Endothelial cell of umbilical vein (primary cell): ENCODE measurements around the gene FILIP1L. TPM values are rescaled to one million over a fixed set of nuclear protein-coding genes. Genes with fewer than 3 reads are reported as not detected.

Experiments
- BruUV-seq: library from RNA; stranded (reverse); fragments of 400-500 nt; replicated peaks from 2 replicates; lab custom pipeline; 2021; lab: Mats Ljungman, UMichigan
- CTCF ChIA-PET: fragments of 300-600, 350-600 bp; sonication (Branson Sonifier 250); formaldehyde crosslinking; loops from one replicate; lab custom pipeline; 2021; ENCODE audit warnings: antibody characterized with exemption, inconsistent platforms; lab: Charles Lee
- POLR2A ChIA-PET: fragments of 300-600, 350-600 bp; sonication (Branson Sonifier 250); formaldehyde crosslinking; loops from one replicate; lab custom pipeline; 2021; ENCODE audit warnings: antibody characterized with exemption, inconsistent platforms; lab: Charles Lee
- DNase-seq: peaks from one replicate; pipeline ENCODE4 v3.0.0-alpha.2; 2011; ENCODE audit warnings: low read depth, low spot score
- FAIRE-seq: peaks from 2 replicates; lab custom pipeline; 2011; peaks lifted over from hg19 to GRCh38; lab: Jason Lieb, UNC
- H2AFZ ChIP-seq: 2 replicates; pipeline ENCODE4 v1.6.0; 2012; ENCODE audit warnings: low read depth, low read length, control low read depth, inconsistent platforms
- H3K27ac ChIP-seq: 2 replicates; pipeline ENCODE4 v1.5.1; 2011; ENCODE audit warnings: low read depth, mild to moderate bottlenecking, control low read depth, low read length, moderate library complexity; ENCODE audit not compliant: insufficient read depth
- H3K27me3 ChIP-seq, 2 experiments: 2 replicates each; pipeline versions ENCODE4 v1.6.0 to v1.6.1; 2011; ENCODE audit warnings: low read length in 2 of 2, mixed read lengths in 1 of 2; ENCODE audit not compliant: control insufficient read depth in 2 of 2, insufficient read depth in 2 of 2
- H3K36me3 ChIP-seq, 2 experiments: 2 replicates in 1 of 2; 3 replicates in 1 of 2; pipeline ENCODE4 v1.5.1; 2011; ENCODE audit warnings: low read length in 2 of 2, mild to moderate bottlenecking in 1 of 2, moderate library complexity in 1 of 2; ENCODE audit not compliant: control insufficient read depth in 2 of 2, insufficient read depth in 2 of 2; ENCODE audit errors: extremely low read depth in 1 of 2
- H3K4me1 ChIP-seq: 3 replicates; pipeline ENCODE4 v1.5.1; 2011; ENCODE audit warnings: mild to moderate bottlenecking, low read length; ENCODE audit not compliant: control insufficient read depth, insufficient read depth; ENCODE audit errors: extremely low read depth
- H3K4me2 ChIP-seq: 2 replicates; pipeline ENCODE4 v1.6.1; 2011; ENCODE audit warnings: low read length, control low read depth, mixed read lengths; ENCODE audit not compliant: insufficient read depth
- H3K4me3 ChIP-seq, 3 experiments: fragments of 200-600 bp in 1 of 3; sonication (generic), shearing (Covaris generic) in 1 of 3; replicated peaks in 1 of 3; 2 replicates each; pipeline ENCODE4 v1.5.1; 2011 to 2016; ENCODE audit warnings: control low read depth in 3 of 3, low read length in 3 of 3, mild to moderate bottlenecking in 2 of 3, inconsistent platforms in 1 of 3, low read depth in 1 of 3, moderate library complexity in 1 of 3; ENCODE audit not compliant: insufficient read depth in 1 of 3
- H3K79me2 ChIP-seq: 2 replicates; pipeline ENCODE4 v1.6.0; 2012; ENCODE audit warnings: low read length, inconsistent platforms; ENCODE audit not compliant: control insufficient read depth, insufficient read depth
- H3K9ac ChIP-seq: replicated peaks from 2 replicates; pipeline ENCODE3; 2011; ENCODE audit warnings: low read length, control low read depth; ENCODE audit not compliant: insufficient read depth; ENCODE audit errors: extremely low read depth
- H3K9me1 ChIP-seq: replicated peaks from 3 replicates; pipeline ENCODE4 v1.6.0; 2011; ENCODE audit warnings: mild to moderate bottlenecking, low read length; ENCODE audit not compliant: control insufficient read depth, insufficient read depth; ENCODE audit errors: extremely low read depth
- H3K9me3 ChIP-seq: replicated peaks from 2 replicates; pipeline ENCODE4 v1.5.1; 2012; ENCODE audit warnings: low read length, inconsistent platforms; ENCODE audit not compliant: control insufficient read depth, insufficient read depth
- H4K20me1 ChIP-seq: replicated peaks from 2 replicates; pipeline ENCODE3; 2011; ENCODE audit warnings: mild to moderate bottlenecking, low read length; ENCODE audit not compliant: control insufficient read depth, insufficient read depth; ENCODE audit errors: extremely low read depth
- CTCF ChIP-seq, 2 donors: IDR thresholded peaks; 1 replicate in 1 of 2; 2 replicates in 1 of 2; pipeline ENCODE4 v1.5.1; 2011; ENCODE audit warnings: low read length in 2 of 2, mild to moderate bottlenecking in 2 of 2, moderate library complexity in 2 of 2, control low read depth in 1 of 2, inconsistent platforms in 1 of 2, low read depth in 1 of 2; ENCODE audit not compliant: insufficient read depth in 1 of 2; ENCODE audit errors: extremely low read depth in 1 of 2
- EZH2 ChIP-seq: IDR thresholded peaks from 2 replicates; pipeline ENCODE4 v1.6.1; 2012; ENCODE audit warnings: borderline replicate concordance, low read depth, mild to moderate bottlenecking, moderate library complexity, low read length, inconsistent platforms; ENCODE audit not compliant: severe bottlenecking
- FOS ChIP-seq: IDR thresholded peaks from 2 replicates; pipeline ENCODE4 v1.6.1; 2011; ENCODE audit warnings: mild to moderate bottlenecking, low read length, moderate library complexity, borderline replicate concordance; ENCODE audit not compliant: insufficient read depth
- GATA2 ChIP-seq: IDR thresholded peaks from 2 replicates; pipeline ENCODE4 v1.7.0; 2011; ENCODE audit warnings: low read depth, mild to moderate bottlenecking, moderate library complexity, mixed read lengths, low read length; ENCODE audit not compliant: insufficient read length, insufficient read depth
- JUN ChIP-seq: IDR thresholded peaks from 2 replicates; pipeline ENCODE4 v1.6.1; 2011; ENCODE audit warnings: borderline replicate concordance, low read depth; ENCODE audit not compliant: insufficient read length, insufficient read depth
- POLR2AphosphoS5 ChIP-seq: IDR thresholded peaks from 2 replicates; pipeline ENCODE4 v1.6.1; 2012; ENCODE audit warnings: low read depth, mild to moderate bottlenecking, control low read depth, low read length, moderate library complexity; ENCODE audit not compliant: insufficient read depth
- dilution Hi-C: fragments of 300-500 bp; cut with MboI; formaldehyde crosslinking; loops from one replicate; pipeline ENCODE4 v1.15.0; 2019; ENCODE audit warnings: low sequenced_read_pairs; ENCODE audit not compliant: extremely low pct_ligation_motif_present
- intact Hi-C: fragments of 100-400 bp; cut with micrococcal nuclease; formaldehyde crosslinking; loops from one replicate; pipeline ENCODE4 v1.10.0; 2022
- polyA plus RNA-seq, 4 experiments: library from polyadenylated mRNA; depleted of rRNA in 3 of 4; stranded (reverse) in 3 of 4; unstranded in 1 of 4; fragments of >200 nt; gene quantifications; 2 replicates each; pipeline versions ENCODE4 v1.2.1 to v1.2.3, GENCODE V29; 2011 to 2012; ENCODE audit warnings: missing spikeins in 1 of 4
- total RNA-seq: library from RNA; stranded (reverse); gene quantifications from 2 replicates; pipeline ENCODE4 v1.2.3, GENCODE V29; 2021
- TF ChIP-seq, protein P1 (sequence below): IDR thresholded peaks from 2 replicates; pipeline ENCODE4 v1.6.1; 2011; ENCODE audit not compliant: insufficient read depth, insufficient read length

FILIP1L gene
- total and polyA plus RNA-seq, 2 donors (not counting 3 experiments of a cell fraction or from before 2014, with no cell fraction given): 26.0 to 29.9 TPM

GRCh38 chr3:99901200-99901926 lies 212.9 kb downstream of the FILIP1L start:
- Histone ChIP-seq H3K36me3 (no peaks in the 10 kb centered on the region), H3K4me1 (peaks cover 34% of the 10 kb centered on the region), H3K79me2 (peaks cover 9% of the 10 kb centered on the region), H3K27ac (peak overlapping the region; percentile 94), H3K9me3 (no peaks in the 10 kb centered on the region), H3K9ac (peak overlapping the region; percentile 80), H3K9me1 (no peaks in the 10 kb centered on the region), H4K20me1 (no peaks in the 10 kb centered on the region), H3K4me3 (peak overlapping the region in 1 of 3 experiments; percentile 24), H3K4me2 (peak overlapping the region; percentile 84), H3K27me3 (no peaks in the 10 kb centered on the region), H2AFZ (peak overlapping the region; percentile 10)
- intact Hi-C loops: loop anchor here (1.0 kb wide), 3 partner anchors 25 to 140 kb away; no protein-coding TSS in a partner anchor
- peak; percentile 92 for DNase-seq
- peak; percentile 87 for FAIRE-seq
- dilution Hi-C loops: no loop called here
- TF ChIP-seq, protein P1, sequence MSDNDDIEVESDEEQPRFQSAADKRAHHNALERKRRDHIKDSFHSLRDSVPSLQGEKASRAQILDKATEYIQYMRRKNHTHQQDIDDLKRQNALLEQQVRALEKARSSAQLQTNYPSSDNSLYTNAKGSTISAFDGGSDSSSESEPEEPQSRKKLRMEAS: no peak
- TF ChIP-seq FOS (peak; percentile 90), POLR2AphosphoS5 (peak; percentile 25), GATA2 (peak; percentile 21), CTCF (IDR thresholded peaks at IDR 0.05; ENCODE audit: extremely low read depth in 1 of 2, insufficient read depth in 1 of 2, low read depth in 1 of 2, low read length in 2 of 2) (no peak), EZH2 (no peak), JUN (peak; percentile 93)
- BruUV-seq: no TSS peak
- ChIA-PET CTCF (interaction anchor here (0.7 to 4.3 kb wide), 13 partner anchors 9 to 353 kb away, joined by 3 to 16 read pairs (median 3); no protein-coding TSS in a partner anchor), POLR2A (interaction anchor here (0.7 to 1.5 kb wide), 4 partner anchors 17 to 144 kb away, joined by 3 to 6 read pairs (median 4); no protein-coding TSS in a partner anchor)
